ENCODE results near the gene SLC39A3.

- TF ChIP-seq GATA2 (IDR thresholded peaks at IDR 0.05; ENCODE audit: low read depth, low read length) (no peak), GATA3 (IDR thresholded peaks at IDR 0.05; ENCODE audit: low read depth, low read length) (no peak)
These were observed 8.4 kb downstream of the SLC39A3 start for GRCh38 chr19:2731181-2731995.

All from SH-SY5Y (cell line).